ENCODE data around the gene RIPOR2. TPM values are rescaled to one million over a fixed set of nuclear protein-coding genes. Genes with fewer than 3 reads are reported as not detected.

Gene RIPOR2
- total and polyA plus RNA-seq, 4 donors, result 1.6 to 10.9 (median 3.7) TPM

DNA sequence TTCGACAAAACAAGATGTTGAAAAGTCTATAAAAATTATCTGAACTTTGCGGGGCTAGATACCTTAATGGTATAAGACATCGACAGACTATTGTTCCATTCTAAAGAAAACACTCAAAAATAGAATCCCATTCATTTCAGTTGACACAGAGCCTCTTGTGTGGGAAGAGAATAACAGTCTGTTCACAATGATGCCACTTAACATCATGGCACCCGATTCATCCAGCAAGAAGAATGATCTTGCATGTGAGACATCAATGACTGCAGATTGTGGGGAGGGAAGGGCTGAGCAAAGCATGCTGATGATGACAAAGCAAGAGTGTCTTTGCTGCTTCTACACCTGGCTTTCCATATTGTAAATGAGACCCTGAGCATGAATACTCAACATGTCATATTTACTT, 87.3 kb downstream of the RIPOR2 start:
- no peak for DNase-seq (ENCODE audit: low spot score)
- H3K4me3 ChIP-seq (ENCODE audit: low read depth in 1 of 3, low read length in 3 of 3), result no peak overlapping the region
- TF ChIP-seq, protein P1, sequence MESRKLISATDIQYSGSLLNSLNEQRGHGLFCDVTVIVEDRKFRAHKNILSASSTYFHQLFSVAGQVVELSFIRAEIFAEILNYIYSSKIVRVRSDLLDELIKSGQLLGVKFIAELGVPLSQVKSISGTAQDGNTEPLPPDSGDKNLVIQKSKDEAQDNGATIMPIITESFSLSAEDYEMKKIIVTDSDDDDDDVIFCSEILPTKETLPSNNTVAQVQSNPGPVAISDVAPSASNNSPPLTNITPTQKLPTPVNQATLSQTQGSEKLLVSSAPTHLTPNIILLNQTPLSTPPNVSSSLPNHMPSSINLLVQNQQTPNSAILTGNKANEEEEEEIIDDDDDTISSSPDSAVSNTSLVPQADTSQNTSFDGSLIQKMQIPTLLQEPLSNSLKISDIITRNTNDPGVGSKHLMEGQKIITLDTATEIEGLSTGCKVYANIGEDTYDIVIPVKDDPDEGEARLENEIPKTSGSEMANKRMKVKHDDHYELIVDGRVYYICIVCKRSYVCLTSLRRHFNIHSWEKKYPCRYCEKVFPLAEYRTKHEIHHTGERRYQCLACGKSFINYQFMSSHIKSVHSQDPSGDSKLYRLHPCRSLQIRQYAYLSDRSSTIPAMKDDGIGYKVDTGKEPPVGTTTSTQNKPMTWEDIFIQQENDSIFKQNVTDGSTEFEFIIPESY (IDR thresholded peaks at IDR 0.05), result no peak
- TF ChIP-seq SP1 (IDR thresholded peaks at IDR 0.05), result no peak
- no peak for TF ChIP-seq RXRA (IDR thresholded peaks at IDR 0.05)
- TF ChIP-seq, protein P2, sequence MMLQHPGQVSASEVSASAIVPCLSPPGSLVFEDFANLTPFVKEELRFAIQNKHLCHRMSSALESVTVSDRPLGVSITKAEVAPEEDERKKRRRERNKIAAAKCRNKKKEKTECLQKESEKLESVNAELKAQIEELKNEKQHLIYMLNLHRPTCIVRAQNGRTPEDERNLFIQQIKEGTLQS (IDR thresholded peaks at IDR 0.05), result no peak
- no peak for TF ChIP-seq TAF1 (conservative IDR thresholded peaks at IDR 0.05)
- TF ChIP-seq YY1 (IDR thresholded peaks at IDR 0.05), result no peak
- no peak for TF ChIP-seq HNF4A (conservative IDR thresholded peaks at IDR 0.05)
- TF ChIP-seq HNF4G (IDR thresholded peaks at IDR 0.05), result no peak
- TF ChIP-seq EGR1 (IDR thresholded peaks at IDR 0.05; ENCODE audit: low read depth in 2 of 2), result no peak
- TF ChIP-seq, protein P3, sequence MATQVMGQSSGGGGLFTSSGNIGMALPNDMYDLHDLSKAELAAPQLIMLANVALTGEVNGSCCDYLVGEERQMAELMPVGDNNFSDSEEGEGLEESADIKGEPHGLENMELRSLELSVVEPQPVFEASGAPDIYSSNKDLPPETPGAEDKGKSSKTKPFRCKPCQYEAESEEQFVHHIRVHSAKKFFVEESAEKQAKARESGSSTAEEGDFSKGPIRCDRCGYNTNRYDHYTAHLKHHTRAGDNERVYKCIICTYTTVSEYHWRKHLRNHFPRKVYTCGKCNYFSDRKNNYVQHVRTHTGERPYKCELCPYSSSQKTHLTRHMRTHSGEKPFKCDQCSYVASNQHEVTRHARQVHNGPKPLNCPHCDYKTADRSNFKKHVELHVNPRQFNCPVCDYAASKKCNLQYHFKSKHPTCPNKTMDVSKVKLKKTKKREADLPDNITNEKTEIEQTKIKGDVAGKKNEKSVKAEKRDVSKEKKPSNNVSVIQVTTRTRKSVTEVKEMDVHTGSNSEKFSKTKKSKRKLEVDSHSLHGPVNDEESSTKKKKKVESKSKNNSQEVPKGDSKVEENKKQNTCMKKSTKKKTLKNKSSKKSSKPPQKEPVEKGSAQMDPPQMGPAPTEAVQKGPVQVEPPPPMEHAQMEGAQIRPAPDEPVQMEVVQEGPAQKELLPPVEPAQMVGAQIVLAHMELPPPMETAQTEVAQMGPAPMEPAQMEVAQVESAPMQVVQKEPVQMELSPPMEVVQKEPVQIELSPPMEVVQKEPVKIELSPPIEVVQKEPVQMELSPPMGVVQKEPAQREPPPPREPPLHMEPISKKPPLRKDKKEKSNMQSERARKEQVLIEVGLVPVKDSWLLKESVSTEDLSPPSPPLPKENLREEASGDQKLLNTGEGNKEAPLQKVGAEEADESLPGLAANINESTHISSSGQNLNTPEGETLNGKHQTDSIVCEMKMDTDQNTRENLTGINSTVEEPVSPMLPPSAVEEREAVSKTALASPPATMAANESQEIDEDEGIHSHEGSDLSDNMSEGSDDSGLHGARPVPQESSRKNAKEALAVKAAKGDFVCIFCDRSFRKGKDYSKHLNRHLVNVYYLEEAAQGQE (IDR thresholded peaks at IDR 0.05), result no peak
- TF ChIP-seq JUND (IDR thresholded peaks at IDR 0.05), result no peak
- TF ChIP-seq, protein P4, sequence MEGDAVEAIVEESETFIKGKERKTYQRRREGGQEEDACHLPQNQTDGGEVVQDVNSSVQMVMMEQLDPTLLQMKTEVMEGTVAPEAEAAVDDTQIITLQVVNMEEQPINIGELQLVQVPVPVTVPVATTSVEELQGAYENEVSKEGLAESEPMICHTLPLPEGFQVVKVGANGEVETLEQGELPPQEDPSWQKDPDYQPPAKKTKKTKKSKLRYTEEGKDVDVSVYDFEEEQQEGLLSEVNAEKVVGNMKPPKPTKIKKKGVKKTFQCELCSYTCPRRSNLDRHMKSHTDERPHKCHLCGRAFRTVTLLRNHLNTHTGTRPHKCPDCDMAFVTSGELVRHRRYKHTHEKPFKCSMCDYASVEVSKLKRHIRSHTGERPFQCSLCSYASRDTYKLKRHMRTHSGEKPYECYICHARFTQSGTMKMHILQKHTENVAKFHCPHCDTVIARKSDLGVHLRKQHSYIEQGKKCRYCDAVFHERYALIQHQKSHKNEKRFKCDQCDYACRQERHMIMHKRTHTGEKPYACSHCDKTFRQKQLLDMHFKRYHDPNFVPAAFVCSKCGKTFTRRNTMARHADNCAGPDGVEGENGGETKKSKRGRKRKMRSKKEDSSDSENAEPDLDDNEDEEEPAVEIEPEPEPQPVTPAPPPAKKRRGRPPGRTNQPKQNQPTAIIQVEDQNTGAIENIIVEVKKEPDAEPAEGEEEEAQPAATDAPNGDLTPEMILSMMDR (IDR thresholded peaks at IDR 0.05; ENCODE audit: low read depth, low read length, missing input control), result no peak
- TF ChIP-seq, protein P5, sequence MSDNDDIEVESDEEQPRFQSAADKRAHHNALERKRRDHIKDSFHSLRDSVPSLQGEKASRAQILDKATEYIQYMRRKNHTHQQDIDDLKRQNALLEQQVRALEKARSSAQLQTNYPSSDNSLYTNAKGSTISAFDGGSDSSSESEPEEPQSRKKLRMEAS (IDR thresholded peaks at IDR 0.05), result no peak
- TF ChIP-seq GABPA (IDR thresholded peaks at IDR 0.05 in 1 of 2, conservative IDR thresholded peaks at IDR 0.05 in 1 of 2), result no peak
- TF ChIP-seq FOXA1 (IDR thresholded peaks at IDR 0.05), result no peak
- TF ChIP-seq NR2F2 (IDR thresholded peaks at IDR 0.05), result no peak
- TF ChIP-seq FOXA2 (IDR thresholded peaks at IDR 0.05), result no peak
- TF ChIP-seq RAD21 (IDR thresholded peaks at IDR 0.05), result no peak
- H3K27ac ChIP-seq (ENCODE audit: low read depth in 1 of 2, low read length in 2 of 2), result no peak overlapping the region
- H3K4me1 ChIP-seq (ENCODE audit: control insufficient read depth in 4 of 4, insufficient read depth in 4 of 4, low read length in 3 of 4), result no peaks in the 10 kb centered on the region
- H3K9ac ChIP-seq (ENCODE audit: low read depth in 1 of 2, low read length in 2 of 2), result no peak overlapping the region
- H3K9me3 ChIP-seq (ENCODE audit: control insufficient read depth in 4 of 4, low read length in 3 of 4), result no peaks in the 10 kb centered on the region
- peaks cover 0 to 5% (median 2%) of the 10 kb centered on the region in 4 donors for H3K36me3 ChIP-seq (ENCODE audit: control insufficient read depth in 4 of 4, insufficient read depth in 3 of 4, low read depth in 1 of 4, low read length in 3 of 4)
- no peaks in the 10 kb centered on the region for H3K27me3 ChIP-seq (ENCODE audit: control insufficient read depth in 4 of 4, insufficient read depth in 4 of 4, low read length in 3 of 4)
- 96% methylated on average over 4 of the region's 4 CpGs for WGBS

All from liver (tissue), 9 donors.